Endothelial cell of umbilical vein (primary cell): Measurements from ENCODE around the gene GSTA5. TPM values are rescaled to one million over a fixed set of nuclear protein-coding genes. Genes with fewer than 3 reads are reported as not detected.

Experiments used
- BruUV-seq: library from RNA; stranded (reverse); fragments of 400-500 nt; replicated peaks from 2 replicates; lab custom pipeline; 2021; lab: Mats Ljungman, UMichigan
- CTCF ChIA-PET: fragments of 300-600, 350-600 bp; sonication (Branson Sonifier 250); formaldehyde crosslinking; loops from one replicate; lab custom pipeline; 2021; ENCODE audit warnings: antibody characterized with exemption, inconsistent platforms; lab: Charles Lee
- POLR2A ChIA-PET: fragments of 300-600, 350-600 bp; sonication (Branson Sonifier 250); formaldehyde crosslinking; loops from one replicate; lab custom pipeline; 2021; ENCODE audit warnings: antibody characterized with exemption, inconsistent platforms; lab: Charles Lee
- DNase-seq: peaks from one replicate; pipeline ENCODE4 v3.0.0-alpha.2; 2011; ENCODE audit warnings: low read depth, low spot score
- FAIRE-seq: peaks from 2 replicates; lab custom pipeline; 2011; peaks lifted over from hg19 to GRCh38; lab: Jason Lieb, UNC
- H2AFZ ChIP-seq: 2 replicates; pipeline ENCODE4 v1.6.0; 2012; ENCODE audit warnings: low read depth, low read length, control low read depth, inconsistent platforms
- H3K27ac ChIP-seq: 2 replicates; pipeline ENCODE4 v1.5.1; 2011; ENCODE audit warnings: low read depth, mild to moderate bottlenecking, control low read depth, low read length, moderate library complexity; ENCODE audit not compliant: insufficient read depth
- H3K27me3 ChIP-seq, 2 experiments: 2 replicates each; pipeline versions ENCODE4 v1.6.0 to v1.6.1; 2011; ENCODE audit warnings: low read length in 2 of 2, mixed read lengths in 1 of 2; ENCODE audit not compliant: control insufficient read depth in 2 of 2, insufficient read depth in 2 of 2
- H3K36me3 ChIP-seq, 2 experiments: 2 replicates in 1 of 2; 3 replicates in 1 of 2; pipeline ENCODE4 v1.5.1; 2011; ENCODE audit warnings: low read length in 2 of 2, mild to moderate bottlenecking in 1 of 2, moderate library complexity in 1 of 2; ENCODE audit not compliant: control insufficient read depth in 2 of 2, insufficient read depth in 2 of 2; ENCODE audit errors: extremely low read depth in 1 of 2
- H3K4me1 ChIP-seq: 3 replicates; pipeline ENCODE4 v1.5.1; 2011; ENCODE audit warnings: mild to moderate bottlenecking, low read length; ENCODE audit not compliant: control insufficient read depth, insufficient read depth; ENCODE audit errors: extremely low read depth
- H3K4me2 ChIP-seq: 2 replicates; pipeline ENCODE4 v1.6.1; 2011; ENCODE audit warnings: low read length, control low read depth, mixed read lengths; ENCODE audit not compliant: insufficient read depth
- H3K4me3 ChIP-seq, 3 experiments: fragments of 200-600 bp in 1 of 3; sonication (generic), shearing (Covaris generic) in 1 of 3; replicated peaks in 1 of 3; 2 replicates each; pipeline ENCODE4 v1.5.1; 2011 to 2016; ENCODE audit warnings: control low read depth in 3 of 3, low read length in 3 of 3, mild to moderate bottlenecking in 2 of 3, inconsistent platforms in 1 of 3, low read depth in 1 of 3, moderate library complexity in 1 of 3; ENCODE audit not compliant: insufficient read depth in 1 of 3
- H3K79me2 ChIP-seq: 2 replicates; pipeline ENCODE4 v1.6.0; 2012; ENCODE audit warnings: low read length, inconsistent platforms; ENCODE audit not compliant: control insufficient read depth, insufficient read depth
- H3K9ac ChIP-seq: replicated peaks from 2 replicates; pipeline ENCODE3; 2011; ENCODE audit warnings: low read length, control low read depth; ENCODE audit not compliant: insufficient read depth; ENCODE audit errors: extremely low read depth
- H3K9me1 ChIP-seq: replicated peaks from 3 replicates; pipeline ENCODE4 v1.6.0; 2011; ENCODE audit warnings: mild to moderate bottlenecking, low read length; ENCODE audit not compliant: control insufficient read depth, insufficient read depth; ENCODE audit errors: extremely low read depth
- H3K9me3 ChIP-seq: replicated peaks from 2 replicates; pipeline ENCODE4 v1.5.1; 2012; ENCODE audit warnings: low read length, inconsistent platforms; ENCODE audit not compliant: control insufficient read depth, insufficient read depth
- H4K20me1 ChIP-seq: replicated peaks from 2 replicates; pipeline ENCODE3; 2011; ENCODE audit warnings: mild to moderate bottlenecking, low read length; ENCODE audit not compliant: control insufficient read depth, insufficient read depth; ENCODE audit errors: extremely low read depth
- CTCF ChIP-seq, 2 donors: IDR thresholded peaks; 1 replicate in 1 of 2; 2 replicates in 1 of 2; pipeline ENCODE4 v1.5.1; 2011; ENCODE audit warnings: low read length in 2 of 2, mild to moderate bottlenecking in 2 of 2, moderate library complexity in 2 of 2, control low read depth in 1 of 2, inconsistent platforms in 1 of 2, low read depth in 1 of 2; ENCODE audit not compliant: insufficient read depth in 1 of 2; ENCODE audit errors: extremely low read depth in 1 of 2
- EZH2 ChIP-seq: IDR thresholded peaks from 2 replicates; pipeline ENCODE4 v1.6.1; 2012; ENCODE audit warnings: borderline replicate concordance, low read depth, mild to moderate bottlenecking, moderate library complexity, low read length, inconsistent platforms; ENCODE audit not compliant: severe bottlenecking
- FOS ChIP-seq: IDR thresholded peaks from 2 replicates; pipeline ENCODE4 v1.6.1; 2011; ENCODE audit warnings: mild to moderate bottlenecking, low read length, moderate library complexity, borderline replicate concordance; ENCODE audit not compliant: insufficient read depth
- GATA2 ChIP-seq: IDR thresholded peaks from 2 replicates; pipeline ENCODE4 v1.7.0; 2011; ENCODE audit warnings: low read depth, mild to moderate bottlenecking, moderate library complexity, mixed read lengths, low read length; ENCODE audit not compliant: insufficient read length, insufficient read depth
- JUN ChIP-seq: IDR thresholded peaks from 2 replicates; pipeline ENCODE4 v1.6.1; 2011; ENCODE audit warnings: borderline replicate concordance, low read depth; ENCODE audit not compliant: insufficient read length, insufficient read depth
- MYC ChIP-seq: IDR thresholded peaks from one replicate; pipeline ENCODE4 v1.6.1; 2011; ENCODE audit warnings: mild to moderate bottlenecking, low read depth, low read length
- POLR2A ChIP-seq: IDR thresholded peaks from 2 replicates; pipeline ENCODE4 v1.6.1; 2012; ENCODE audit warnings: low read depth, mild to moderate bottlenecking, control low read depth, low read length
- POLR2AphosphoS5 ChIP-seq: IDR thresholded peaks from 2 replicates; pipeline ENCODE4 v1.6.1; 2012; ENCODE audit warnings: low read depth, mild to moderate bottlenecking, control low read depth, low read length, moderate library complexity; ENCODE audit not compliant: insufficient read depth
- dilution Hi-C: fragments of 300-500 bp; cut with MboI; formaldehyde crosslinking; loops from one replicate; pipeline ENCODE4 v1.15.0; 2019; ENCODE audit warnings: low sequenced_read_pairs; ENCODE audit not compliant: extremely low pct_ligation_motif_present
- intact Hi-C: fragments of 100-400 bp; cut with micrococcal nuclease; formaldehyde crosslinking; loops from one replicate; pipeline ENCODE4 v1.10.0; 2022
- polyA plus RNA-seq, 4 experiments: library from polyadenylated mRNA; depleted of rRNA in 3 of 4; stranded (reverse) in 3 of 4; unstranded in 1 of 4; fragments of >200 nt; gene quantifications; 2 replicates each; pipeline versions ENCODE4 v1.2.1 to v1.2.3, GENCODE V29; 2011 to 2012; ENCODE audit warnings: missing spikeins in 1 of 4
- total RNA-seq: library from RNA; stranded (reverse); gene quantifications from 2 replicates; pipeline ENCODE4 v1.2.3, GENCODE V29; 2021
- TF ChIP-seq, protein P1 (sequence below): IDR thresholded peaks from 2 replicates; pipeline ENCODE4 v1.6.1; 2011; ENCODE audit not compliant: insufficient read depth, insufficient read length

Gene GSTA5
- total and polyA plus RNA-seq, 2 donors (not counting 3 experiments of a cell fraction or from before 2014, with no cell fraction given): not detected

- H2AFZ ChIP-seq: no peak overlapping the region
- no peak overlapping the region for H3K4me3 ChIP-seq
- H3K9me3 ChIP-seq: no peaks in the 10 kb centered on the region
- POLR2A ChIA-PET: no interaction called here
- no peaks in the 10 kb centered on the region for H3K27me3 ChIP-seq
- CTCF ChIA-PET: no interaction called here
- no peaks in the 10 kb centered on the region for H3K36me3 ChIP-seq
- H3K9ac ChIP-seq: no peak overlapping the region
- H4K20me1 ChIP-seq: no peaks in the 10 kb centered on the region
- dilution Hi-C loops: no loop called here
- no peaks in the 10 kb centered on the region for H3K4me1 ChIP-seq
- no TSS peak for BruUV-seq
- no peak overlapping the region for H3K4me2 ChIP-seq
- H3K79me2 ChIP-seq: no peaks in the 10 kb centered on the region
- intact Hi-C loops: no loop called here
- no peaks in the 10 kb centered on the region for H3K9me1 ChIP-seq
- TF ChIP-seq CTCF (IDR thresholded peaks at IDR 0.05; ENCODE audit: extremely low read depth in 1 of 2, insufficient read depth in 1 of 2, low read depth in 1 of 2, low read length in 2 of 2): no peak
- TF ChIP-seq POLR2A: no peak
- no peak for TF ChIP-seq JUN
- no peak for TF ChIP-seq GATA2
- no peak for TF ChIP-seq MYC
- TF ChIP-seq, protein P1, sequence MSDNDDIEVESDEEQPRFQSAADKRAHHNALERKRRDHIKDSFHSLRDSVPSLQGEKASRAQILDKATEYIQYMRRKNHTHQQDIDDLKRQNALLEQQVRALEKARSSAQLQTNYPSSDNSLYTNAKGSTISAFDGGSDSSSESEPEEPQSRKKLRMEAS: no peak
- TF ChIP-seq POLR2AphosphoS5: no peak
- TF ChIP-seq FOS: no peak
- no peak for TF ChIP-seq EZH2
- no peak overlapping the region for H3K27ac ChIP-seq
- FAIRE-seq: no peak
- no peak for DNase-seq
Measured at GRCh38 chr6:52802806-52803205, 37.8 kb downstream of the GSTA5 start.
